Measurements from ENCODE around the gene NTSR1.

NTSR1 gene

DNA sequence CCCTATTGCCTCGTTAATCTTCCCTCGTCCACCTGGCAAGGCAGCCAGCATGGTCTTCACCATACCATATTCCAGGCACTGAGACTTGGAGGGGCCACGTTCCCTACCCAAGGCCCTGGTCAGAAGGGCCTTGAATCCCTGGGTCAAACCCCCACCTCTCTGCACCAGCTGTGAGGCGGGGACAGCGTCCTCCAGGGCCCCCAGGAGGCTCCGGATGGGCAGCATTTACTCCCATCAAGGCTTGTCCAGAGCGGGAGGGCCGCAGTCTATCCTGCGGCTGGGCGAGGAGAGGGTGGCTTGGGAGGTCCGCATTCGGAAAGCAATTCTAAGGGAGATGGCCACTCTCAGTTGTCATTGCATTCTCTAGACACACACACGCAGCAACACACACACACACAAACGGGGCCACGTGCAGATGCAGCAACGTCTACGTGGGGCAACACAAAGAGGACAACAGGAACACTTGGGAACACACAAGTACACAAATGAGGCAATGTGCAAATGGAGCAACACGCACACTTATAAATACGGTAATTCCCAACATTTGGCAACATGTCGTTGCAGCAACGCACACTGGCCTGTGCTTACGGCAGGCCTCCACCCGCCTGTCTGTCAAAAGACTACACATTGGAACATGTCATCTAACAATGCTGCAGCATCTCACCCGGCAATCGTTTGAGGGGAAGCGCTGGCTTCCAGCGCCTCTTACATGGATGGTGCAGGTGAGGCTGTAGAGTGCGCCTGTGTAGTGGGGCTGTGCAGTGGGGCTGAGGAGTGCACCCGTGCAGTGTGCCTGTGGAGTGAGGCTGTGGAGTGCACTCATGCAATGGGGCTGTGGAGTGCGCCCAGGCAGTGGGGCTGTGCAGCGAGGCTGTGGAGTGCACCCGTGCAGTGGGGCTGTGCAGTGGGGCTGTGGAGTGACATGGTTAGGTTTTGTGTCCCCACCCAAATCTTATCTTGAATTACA, 12.9 kb upstream of the NTSR1 start:
- no peak for DNase-seq

DNA sequence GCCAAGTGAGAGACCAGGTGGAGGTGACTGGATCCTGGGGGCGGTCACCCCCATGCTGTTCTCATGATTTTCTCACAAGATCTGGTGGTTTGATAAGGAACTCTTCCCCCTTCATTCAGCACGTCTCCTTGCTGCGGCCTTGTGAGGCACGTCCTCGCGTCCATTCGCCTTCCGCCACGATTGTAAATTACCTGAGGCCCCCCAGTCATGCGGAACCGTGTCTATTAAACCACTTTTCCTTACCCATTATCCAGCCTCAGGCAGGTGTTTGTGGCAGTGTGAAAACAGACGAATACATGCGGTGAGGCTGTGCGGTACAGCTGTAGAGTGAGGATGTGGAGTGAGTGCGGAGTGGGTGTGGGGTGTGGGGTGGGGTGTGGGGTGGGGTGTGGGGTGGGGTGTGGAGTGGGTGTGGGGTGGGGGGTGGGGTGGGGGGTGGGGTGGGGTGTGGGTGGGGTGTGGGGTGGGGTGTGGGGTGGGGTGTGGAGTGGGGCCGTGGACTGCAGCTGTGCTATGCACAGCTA, 12.1 kb upstream of the NTSR1 start:
- no peak for DNase-seq

DNA sequence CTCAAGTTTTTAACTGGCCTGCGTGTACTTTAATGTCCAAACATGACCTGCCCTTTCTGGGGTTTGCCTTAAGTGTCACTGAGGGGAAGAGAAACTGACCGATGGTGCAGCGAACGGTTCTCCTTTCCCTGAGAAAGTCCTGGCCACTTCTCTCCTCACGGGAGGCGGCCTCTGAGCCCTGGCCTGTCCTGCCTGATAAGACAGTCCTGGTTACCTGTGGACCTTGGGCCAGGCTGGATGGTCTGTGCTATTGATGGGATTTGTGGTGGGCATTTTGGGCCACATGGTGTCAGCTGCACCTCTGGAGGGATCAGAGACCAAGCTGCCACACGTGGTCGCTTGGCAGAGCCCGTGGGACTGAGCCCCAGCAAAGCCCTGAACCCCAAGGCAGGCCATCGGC, 11.6 kb upstream of the NTSR1 start:
- no peak for DNase-seq

DNA sequence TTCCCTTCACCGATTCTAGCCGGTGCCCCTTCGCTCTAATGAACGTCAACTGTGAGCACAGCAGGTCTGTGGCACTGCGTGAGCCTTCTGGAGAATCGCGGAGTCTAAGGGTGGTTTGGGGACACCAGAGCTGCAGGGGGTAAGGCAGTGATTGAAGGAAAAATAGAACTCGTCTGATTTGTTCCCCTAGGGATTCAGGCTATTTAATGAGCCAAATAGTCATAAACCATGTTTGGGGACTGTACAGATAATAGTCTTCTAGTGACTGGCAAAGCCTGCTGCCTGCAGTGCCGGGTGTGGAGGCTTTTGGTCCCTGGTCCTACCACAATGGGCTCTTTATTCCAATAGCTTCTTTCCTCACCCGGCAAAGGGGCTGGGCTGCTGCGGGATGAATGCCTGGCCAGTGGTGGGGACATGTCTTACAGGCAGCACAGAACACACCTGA, 11.1 kb upstream of the NTSR1 start:
- DNase-seq = no peak

DNA sequence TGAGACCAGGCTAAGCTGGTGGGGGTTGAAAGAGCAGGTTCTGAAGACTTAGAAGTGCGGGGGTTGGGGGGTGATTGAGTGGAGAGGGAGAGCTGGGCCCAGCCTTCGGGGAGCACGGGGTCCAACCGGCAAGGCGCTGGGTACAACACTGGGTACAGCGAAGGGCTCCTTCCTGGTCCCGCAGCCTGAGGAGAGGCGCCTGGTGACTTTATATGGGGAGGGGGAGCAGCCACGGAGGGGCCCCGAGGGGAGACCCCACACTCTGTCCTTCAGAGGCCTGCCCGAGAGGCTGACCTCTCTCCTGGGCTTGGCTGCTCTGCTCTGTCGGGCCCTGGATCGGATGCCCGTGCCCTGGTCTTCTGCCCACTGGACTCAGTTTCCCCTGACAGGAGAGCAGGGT, 10.4 kb upstream of the NTSR1 start:
- DNase-seq = no peak

DNA sequence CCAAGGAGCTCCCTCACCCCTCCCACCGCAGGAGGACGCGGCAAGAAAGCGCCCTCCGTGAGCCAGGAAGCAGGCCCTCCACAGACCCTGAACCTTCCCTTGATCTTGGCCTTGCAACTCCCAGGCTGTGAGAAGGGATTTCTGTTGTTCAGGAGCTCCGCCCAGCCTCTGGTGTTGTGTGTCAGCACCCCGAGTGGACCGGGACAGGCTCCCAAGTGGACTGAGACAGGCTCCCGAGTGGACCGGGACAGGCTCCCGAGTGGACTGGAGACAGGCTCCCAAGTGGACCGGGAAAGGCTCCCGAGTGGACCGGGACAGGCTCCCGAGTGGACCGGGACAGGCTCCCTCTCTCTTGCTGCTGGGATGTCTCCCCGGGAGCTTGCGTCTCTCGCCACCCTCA, 9.3 kb upstream of the NTSR1 start:
- no peak for DNase-seq

DNA sequence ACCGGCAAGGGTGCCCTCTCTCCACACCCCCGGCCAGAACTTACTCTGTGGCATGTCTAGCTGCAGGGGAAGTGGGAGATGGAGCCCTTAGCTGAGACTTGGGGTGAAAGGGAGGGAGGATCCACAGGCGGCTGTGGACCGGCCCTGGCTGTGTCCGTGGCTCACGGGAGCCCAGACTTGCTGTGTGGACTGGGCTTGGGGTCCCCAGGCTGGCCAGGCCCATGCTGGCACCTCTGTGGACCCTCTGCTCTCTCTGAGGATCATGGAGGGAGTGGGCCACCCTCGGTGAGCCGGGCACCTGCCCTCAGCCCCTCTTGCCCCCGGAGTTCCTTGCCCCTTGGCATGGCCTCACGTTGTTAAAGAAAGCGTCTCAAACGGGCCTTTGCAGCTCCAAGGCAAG, 8.9 kb upstream of the NTSR1 start:
- DNase-seq = no peak

DNA sequence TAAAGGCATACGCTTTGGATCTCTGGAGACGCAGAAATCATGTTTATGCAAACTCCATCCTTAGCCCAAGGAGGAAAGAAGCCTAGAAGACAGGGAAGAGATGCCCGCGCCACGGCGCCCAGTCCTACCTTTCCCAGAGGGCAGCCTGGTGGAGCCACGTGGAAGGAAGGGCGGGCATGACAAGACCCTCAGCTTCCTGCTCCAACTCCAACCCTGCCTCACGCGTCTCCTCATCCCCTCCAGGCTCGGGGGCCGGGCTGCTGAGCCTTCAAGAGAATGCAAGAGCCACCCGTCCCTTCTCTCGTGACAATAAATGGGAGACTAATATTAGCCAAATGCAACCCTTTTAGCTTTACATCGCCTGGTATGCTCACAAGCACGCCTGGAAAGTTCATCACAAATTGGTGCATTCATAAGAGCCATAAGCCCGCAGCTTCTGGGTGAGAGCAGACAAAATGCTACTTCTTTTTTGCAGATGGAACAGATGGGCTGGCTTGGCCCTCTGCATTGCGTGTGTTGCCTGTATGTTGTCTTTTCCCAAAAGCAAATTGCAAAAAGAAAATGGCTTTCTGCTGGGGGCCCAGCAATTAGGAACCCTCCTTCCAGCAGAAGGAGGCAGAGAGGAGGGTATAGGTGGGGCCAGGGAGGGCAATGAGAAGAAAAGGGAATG, 8.2 kb upstream of the NTSR1 start:
- no peak for DNase-seq

DNA sequence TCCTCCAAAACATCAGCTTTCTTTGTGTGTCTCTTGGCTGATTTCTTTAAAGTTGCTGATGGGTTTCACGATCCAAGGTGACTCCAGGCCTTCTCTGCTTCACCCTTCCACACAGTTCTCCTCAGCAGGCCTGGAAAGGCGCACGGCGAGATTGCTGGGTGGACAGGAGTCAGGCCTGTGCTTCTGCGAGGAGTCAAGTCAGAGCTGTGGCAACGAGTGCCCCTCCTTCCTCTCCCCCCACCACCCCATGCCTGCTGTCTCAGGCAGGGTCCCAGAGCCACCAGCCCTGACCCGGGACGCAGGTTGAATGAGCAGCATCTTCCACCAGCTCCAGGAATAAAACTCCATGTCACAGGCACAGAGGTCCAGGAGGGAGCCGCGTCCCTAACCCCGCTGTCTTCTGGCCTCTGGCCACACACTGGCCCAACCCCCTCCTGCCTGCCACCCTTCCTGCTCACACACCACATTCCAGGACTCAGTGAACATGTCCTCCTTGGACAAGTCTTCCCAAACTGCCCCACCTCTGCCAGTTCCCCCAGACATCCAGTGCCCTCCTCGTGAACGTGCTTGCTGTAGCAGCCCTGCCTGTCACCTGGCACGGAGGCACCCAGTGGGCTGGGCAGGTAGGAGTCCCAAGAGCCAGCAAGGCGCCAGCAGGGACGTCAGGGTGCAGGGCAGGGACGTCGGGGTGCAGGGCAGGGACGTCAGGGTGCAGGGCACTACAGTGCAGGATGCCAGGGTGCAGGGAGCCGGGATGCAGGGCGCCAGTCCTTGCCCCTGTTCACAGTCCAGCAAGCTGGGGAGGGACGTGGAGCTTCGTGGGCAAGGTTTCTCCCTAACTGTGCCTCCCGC, 7.2 kb upstream of the NTSR1 start:
- DNase-seq = no peak

DNA sequence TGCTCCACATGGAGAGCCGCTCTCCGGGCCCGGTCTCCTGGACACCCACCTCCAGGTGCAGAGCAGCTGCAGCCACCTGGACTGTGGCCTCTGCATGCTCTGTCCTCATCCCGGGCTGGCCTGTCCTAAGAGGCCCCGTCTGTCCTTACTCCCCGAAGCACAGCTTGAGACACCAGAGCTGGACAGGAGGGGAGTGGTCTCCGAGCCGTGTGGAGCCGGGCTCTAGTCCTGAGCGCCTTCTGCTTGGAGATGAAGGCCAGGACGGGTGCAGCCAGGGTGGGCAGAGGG, 6.7 kb upstream of the NTSR1 start:
- no peak for DNase-seq

DNA sequence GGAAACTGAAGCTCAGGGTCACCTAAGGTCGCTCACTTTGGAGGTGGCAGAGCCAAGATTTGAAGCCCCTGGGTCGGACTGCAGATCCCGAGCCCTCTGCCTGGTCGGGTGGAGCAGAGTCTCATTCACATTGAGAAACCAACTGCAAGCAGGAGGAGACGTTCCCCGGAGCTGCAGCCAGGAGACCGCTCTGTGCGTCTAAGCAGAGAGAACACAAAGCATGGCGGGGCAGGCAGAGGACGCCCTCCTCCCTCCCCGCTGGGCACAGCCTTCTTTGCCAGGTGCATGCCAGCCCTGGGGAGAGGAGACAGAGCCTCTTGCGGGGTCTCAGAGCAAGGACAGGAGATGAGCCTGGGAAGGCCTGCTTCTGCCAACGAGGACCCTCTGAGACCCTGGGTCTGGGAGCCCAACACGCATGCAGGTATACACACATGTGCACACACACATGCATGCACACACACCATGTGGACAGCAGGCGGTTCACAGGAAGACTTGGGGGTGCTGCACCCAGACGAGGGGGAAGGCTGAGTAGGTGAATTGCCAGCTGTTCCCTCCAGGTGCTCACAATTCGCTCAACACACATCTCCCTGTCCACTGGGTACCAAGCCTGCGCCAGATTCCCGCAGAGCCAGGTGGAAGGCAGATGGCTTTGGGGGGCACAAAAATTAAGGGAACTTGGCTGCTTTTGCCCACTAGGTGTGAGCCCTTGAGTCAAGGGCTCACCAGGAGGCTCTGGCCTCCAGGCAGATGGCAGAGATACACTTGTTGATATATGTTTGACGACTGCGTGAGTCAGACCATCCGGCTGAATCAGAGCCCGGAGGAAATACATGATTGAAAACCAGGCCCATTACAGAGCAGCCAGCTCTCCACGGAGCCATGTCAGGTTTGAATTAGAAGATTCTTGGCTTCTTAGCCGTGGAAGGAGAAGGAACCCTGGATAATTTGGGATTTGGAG, 5.5 kb upstream of the NTSR1 start:
- no peak for DNase-seq

DNA sequence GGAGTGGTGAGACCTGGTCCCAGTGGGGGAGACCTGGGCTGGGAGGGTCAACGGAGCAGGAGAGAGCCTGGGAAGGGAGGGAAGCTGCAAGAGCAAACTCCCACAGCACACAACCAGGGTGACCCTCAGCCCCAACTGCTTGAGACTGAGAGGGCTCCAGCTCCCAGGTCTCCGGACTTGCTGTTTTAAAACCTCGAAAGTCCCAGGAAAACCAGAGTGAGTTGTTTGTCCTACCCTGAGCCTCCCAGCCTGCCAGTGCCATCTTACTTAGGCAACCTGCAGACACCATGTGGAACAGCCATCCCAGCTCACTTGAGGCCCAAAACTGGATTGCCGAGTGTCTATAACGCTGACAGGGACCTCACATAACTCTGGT, 4.8 kb upstream of the NTSR1 start:
- DNase-seq = no peak

DNA sequence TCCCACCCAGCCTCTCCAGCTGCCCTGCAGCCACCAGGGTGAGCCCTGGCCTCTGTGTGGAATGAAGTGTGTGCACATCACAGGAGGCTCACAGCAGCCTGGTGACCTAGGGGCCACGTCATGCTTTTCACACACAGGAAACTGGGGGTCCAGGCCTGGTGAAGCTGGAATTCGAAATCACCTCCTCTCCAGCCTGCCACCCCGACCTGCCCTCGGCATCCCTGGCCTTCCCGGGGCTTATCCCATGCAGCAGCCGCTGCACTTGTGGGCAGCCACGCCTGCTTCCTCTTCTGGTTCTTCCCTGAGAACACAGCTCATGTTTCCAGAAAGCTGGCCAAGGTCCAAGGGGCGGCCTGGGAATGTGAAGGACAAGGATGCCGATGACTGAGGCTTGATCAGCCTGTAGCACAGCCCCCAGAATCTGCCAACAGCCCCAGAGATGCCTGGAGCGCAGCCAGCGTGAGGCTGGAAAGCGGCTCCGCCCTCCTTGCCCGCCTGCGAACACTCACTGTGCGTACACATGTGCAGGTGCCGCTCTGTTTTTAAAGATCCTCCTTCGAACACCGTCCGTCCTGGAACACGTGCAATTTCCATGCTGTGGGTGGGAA, 4.2 kb upstream of the NTSR1 start:
- peak; percentile 24 for DNase-seq

DNA sequence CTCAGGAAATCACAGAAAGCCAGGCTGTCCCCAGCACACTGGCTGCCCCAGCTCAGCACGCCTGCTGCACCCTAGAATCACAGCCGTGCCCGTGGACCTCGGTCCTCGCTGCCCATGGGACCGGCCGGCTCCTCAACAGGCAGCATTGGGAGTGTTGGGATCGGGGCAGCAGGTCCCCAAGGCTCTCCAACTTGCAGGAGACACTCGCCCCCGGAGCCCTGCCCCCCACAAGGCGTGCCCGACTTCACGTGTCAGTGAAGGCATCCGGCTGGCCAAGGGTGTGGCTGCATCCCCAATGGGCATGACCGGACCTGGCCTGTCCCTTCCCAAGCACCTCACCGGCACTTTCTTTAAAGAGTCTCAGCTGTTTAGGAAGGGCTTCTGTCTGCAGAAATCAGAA, 3.0 kb upstream of the NTSR1 start:
- no peak for DNase-seq

DNA sequence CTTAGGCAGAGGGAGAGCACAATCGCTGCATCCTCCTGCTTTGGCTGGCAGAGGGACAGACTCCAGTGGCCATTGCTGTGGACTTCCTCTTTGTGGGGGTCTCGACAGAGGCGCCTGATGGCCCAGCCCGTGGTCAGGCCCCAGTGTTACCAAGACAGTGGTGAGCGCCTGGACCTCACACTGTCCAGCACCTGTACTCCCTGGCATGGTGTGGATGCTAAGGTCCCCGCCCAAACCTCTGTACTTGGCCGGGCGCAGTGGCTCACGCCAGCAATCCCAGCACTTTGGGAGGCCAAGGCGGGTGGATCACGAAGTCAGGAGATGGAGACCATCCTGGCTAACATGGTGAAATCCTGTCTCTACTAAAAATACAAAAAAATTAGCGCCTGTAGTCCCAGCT, 2.3 kb upstream of the NTSR1 start:
- DNase-seq = no peak

DNA sequence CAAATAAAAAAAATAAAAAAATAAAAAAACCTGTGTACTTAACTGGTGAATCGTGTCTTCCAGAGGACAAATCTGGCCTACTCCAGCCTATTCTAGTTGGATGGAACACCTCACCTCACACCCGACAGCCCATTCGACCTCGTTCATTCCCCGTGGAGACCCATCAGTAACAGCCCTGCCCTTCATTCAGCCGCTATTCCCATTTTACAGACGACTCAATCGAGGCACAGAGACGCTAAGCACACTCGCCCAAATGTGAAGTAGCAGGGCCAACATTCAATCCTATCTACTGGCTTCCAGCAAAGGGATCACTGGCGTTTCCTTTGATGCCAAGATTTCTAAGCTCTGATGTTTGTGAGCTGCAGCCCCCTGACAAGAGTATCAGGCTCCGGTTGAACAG, 1.8 kb upstream of the NTSR1 start:
- DNase-seq = no peak

DNA sequence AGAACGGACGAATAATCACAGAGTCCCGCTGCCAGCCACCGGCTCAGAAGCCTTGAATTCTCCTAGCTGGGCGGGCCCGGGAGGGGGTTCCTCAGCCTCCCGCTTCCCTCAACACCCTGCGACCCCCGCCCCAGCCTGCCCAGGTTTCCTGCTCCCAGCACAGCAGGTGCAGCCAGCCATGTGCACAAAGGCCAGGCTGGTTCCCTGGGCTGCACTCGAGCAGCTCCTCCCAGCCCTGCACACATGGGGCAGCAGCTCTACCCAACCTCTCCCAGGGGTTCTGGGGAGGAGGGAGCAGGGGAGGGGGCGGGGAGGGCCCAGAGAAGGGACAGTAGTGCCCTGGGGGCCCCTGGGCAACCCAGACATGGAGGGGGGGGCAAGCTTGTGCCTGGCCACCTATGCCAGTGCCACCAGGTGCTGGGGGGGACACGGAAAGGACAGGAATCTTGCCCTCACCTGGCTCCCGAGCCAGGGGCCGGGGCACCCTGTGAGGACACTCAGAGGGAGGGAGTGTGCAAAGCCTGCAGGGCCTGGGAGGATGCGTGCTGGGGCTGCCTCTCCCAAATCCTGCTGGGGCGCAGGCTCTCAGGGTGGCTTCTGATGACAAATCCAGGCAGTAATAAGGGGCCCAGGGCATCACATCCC, 1.2 kb upstream of the NTSR1 start:
- no peak for DNase-seq

DNA sequence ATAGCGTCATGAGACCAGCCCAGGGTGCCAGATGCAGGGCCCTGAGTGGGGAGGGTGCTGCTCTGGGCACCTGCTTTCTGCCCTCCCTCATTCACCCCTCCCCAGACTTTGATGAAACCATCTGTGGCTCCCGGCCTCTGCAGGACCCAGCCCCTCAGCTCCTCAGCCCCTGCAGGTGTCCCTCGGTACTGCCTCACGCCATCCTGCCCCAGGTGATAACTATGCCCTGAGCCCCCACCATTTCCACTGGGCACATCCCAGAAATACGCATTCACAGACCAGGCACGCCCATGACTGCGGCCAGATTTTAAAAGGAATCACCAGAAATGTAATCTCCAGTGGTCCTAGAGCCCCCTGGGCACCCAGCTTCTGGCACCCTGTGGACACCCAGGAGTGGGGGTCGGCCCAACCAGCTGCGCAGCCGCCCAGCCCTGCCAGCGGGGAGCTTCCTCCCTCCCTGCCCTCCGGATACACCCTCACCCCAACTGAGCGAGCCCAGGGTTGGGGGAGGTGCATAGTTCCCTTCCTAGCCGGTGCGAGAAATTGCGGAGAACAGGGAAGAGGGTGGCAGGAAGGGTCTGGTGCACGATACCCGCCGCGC, 615 bp upstream of the NTSR1 start:
- no peak for DNase-seq

DNA sequence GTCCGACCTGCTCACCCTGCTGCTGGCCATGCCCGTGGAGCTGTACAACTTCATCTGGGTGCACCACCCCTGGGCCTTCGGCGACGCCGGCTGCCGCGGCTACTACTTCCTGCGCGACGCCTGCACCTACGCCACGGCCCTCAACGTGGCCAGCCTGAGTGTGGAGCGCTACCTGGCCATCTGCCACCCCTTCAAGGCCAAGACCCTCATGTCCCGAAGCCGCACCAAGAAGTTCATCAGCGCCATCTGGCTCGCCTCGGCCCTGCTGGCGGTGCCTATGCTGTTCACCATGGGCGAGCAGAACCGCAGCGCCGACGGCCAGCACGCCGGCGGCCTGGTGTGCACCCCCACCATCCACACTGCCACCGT, 885 bp downstream of the NTSR1 start:
- no peak for DNase-seq

DNA sequence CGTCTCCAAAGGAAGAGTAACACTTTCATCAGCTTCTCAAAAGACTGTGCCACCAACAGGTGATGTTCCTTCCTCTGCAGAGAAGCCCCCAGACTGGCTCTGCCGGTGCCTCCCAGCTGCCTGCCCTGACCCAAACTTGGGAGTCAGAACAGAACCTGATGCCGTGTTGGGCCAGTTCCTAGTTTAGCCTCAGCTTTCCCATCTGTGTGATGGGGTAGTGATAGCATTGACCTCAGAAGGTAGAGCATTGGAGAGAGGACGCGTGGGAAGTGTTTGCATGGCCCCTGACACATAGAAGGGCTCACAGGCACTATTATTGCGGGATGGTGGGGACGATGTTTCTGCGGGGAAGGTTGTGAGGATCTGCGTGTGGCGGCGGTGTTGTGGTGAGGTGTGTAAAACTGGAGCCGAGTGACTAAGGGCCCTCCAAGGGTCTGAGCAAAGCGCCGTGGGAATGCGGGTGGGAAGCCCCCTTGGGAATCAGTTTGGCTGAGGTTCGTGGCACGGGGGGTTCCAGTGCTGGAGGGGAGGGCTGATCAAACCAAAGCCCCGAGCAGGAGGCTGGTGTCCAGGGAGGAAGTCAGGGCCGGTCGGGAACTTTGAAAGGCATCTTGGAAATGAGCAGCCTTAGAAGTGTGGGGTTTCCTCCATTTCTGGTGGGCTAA, 1.7 kb downstream of the NTSR1 start:
- no peak for DNase-seq

Measured in NCI-H510A treated with DMSO at 0.1 percent for 48 hours (cell line).